IMR-90 (cell line): ENCODE data around the gene PNPLA2. TPM values are rescaled to one million over a fixed set of nuclear protein-coding genes. Genes with fewer than 3 reads are reported as not detected.

Experiments
- ATAC-seq: fragments of 200-7000 bp; cut with Tn5 transposase; 2 replicates; pipeline ENCODE4 v1.9.1; 2020; ENCODE audit warnings: low read depth, mild to moderate bottlenecking, moderate library complexity
- BruUV-seq: library from RNA; stranded (reverse); fragments of 400-500 nt; replicated peaks from 2 replicates; lab custom pipeline; 2021; lab: Mats Ljungman, UMichigan
- CTCF ChIA-PET: fragments of 300-600 bp; formaldehyde crosslinking; extraction: SDS; loops from one replicate; lab custom pipeline; 2021; ENCODE audit warnings: antibody characterized with exemption; lab: Yijun Ruan, JAX
- POLR2A ChIA-PET: fragments of 300-600 bp; sonication (Branson Sonifier 250); formaldehyde crosslinking; loops from one replicate; lab custom pipeline; 2022; ENCODE audit warnings: antibody characterized with exemption; ENCODE audit not compliant: unreplicated experiment; lab: Charles Lee
- DNase-seq: peaks from one replicate; pipeline ENCODE4 v3.0.0; 2013
- H2AFZ ChIP-seq: replicated peaks from 2 replicates; pipeline ENCODE3; 2013; ENCODE audit warnings: low read length, mild to moderate bottlenecking; ENCODE audit not compliant: poor library complexity
- H2AK5ac ChIP-seq: 2 replicates; pipeline ENCODE4 v1.6.1; 2013; ENCODE audit warnings: low read depth, low read length, inconsistent platforms
- H2AK9ac ChIP-seq: replicated peaks from 2 replicates; pipeline ENCODE3; 2013; ENCODE audit warnings: mild to moderate bottlenecking, low read depth, low read length, moderate library complexity; ENCODE audit not compliant: poor library complexity
- H2BK120ac ChIP-seq: 2 replicates; pipeline ENCODE4 v1.6.1; 2013; ENCODE audit warnings: low read depth, low read length, inconsistent platforms
- H2BK15ac ChIP-seq: 3 replicates; pipeline ENCODE4 v1.6.1; 2013; ENCODE audit warnings: low read depth, low read length, inconsistent platforms
- H2BK20ac ChIP-seq: 2 replicates; pipeline ENCODE4 v1.6.1; 2013; ENCODE audit warnings: low read depth, mild to moderate bottlenecking, inconsistent platforms, low read length, moderate library complexity
- H2BK5ac ChIP-seq: 2 replicates; pipeline ENCODE4 v1.6.1; 2013; ENCODE audit warnings: mild to moderate bottlenecking, low read depth, low read length, inconsistent platforms; ENCODE audit not compliant: poor library complexity, severe bottlenecking
- H3K14ac ChIP-seq: replicated peaks from 2 replicates; pipeline ENCODE4 v1.6.1; 2013; ENCODE audit warnings: low read depth, low read length, inconsistent platforms
- H3K18ac ChIP-seq: 2 replicates; pipeline ENCODE4 v1.6.1; 2013; ENCODE audit warnings: low read depth, low read length, control low read depth
- H3K23ac ChIP-seq: 2 replicates; pipeline ENCODE4 v1.6.1; 2013; ENCODE audit warnings: low read depth, low read length, inconsistent platforms
- H3K27ac ChIP-seq: 2 replicates; pipeline ENCODE4 v1.5.1; 2013; ENCODE audit warnings: mild to moderate bottlenecking, control low read depth, low read length; ENCODE audit not compliant: insufficient read depth
- H3K27me3 ChIP-seq: 2 replicates; pipeline ENCODE4 v1.6.1; 2013; ENCODE audit warnings: low read length; ENCODE audit not compliant: control insufficient read depth, insufficient read depth
- H3K36me3 ChIP-seq: 2 replicates; pipeline ENCODE4 v1.6.1; 2013; ENCODE audit warnings: low read length, mixed read lengths; ENCODE audit not compliant: control insufficient read depth, insufficient read depth
- H3K4ac ChIP-seq: 2 replicates; pipeline ENCODE4 v1.6.1; 2013; ENCODE audit warnings: low read depth, low read length, inconsistent platforms
- H3K4me1 ChIP-seq: 2 replicates; pipeline ENCODE4 v1.6.1; 2013; ENCODE audit warnings: low read length, mixed read lengths; ENCODE audit not compliant: control insufficient read depth, insufficient read depth
- H3K4me2 ChIP-seq: 2 replicates; pipeline ENCODE4 v1.6.1; 2013; ENCODE audit warnings: low read depth, mild to moderate bottlenecking, control low read depth, low read length, moderate library complexity
- H3K4me3 ChIP-seq: 2 replicates; pipeline ENCODE4 v1.5.1; 2013; ENCODE audit warnings: low read depth, mild to moderate bottlenecking, control low read depth, low read length, moderate library complexity; ENCODE audit not compliant: insufficient read depth
- H3K56ac ChIP-seq: 2 replicates; pipeline ENCODE4 v1.6.1; 2013; ENCODE audit warnings: low read length, inconsistent platforms; ENCODE audit not compliant: insufficient read depth; ENCODE audit errors: extremely low read depth
- H3K79me1 ChIP-seq, 2 experiments: 2 replicates each; pipeline ENCODE4 v1.6.1; 2013; ENCODE audit warnings: low read length in 2 of 2, inconsistent platforms in 1 of 2, low read depth in 1 of 2
- H3K9ac ChIP-seq: 2 replicates; pipeline ENCODE4 v1.6.1; 2013; ENCODE audit warnings: low read depth, low read length, control low read depth
- H3K9me1 ChIP-seq: 2 replicates; pipeline ENCODE4 v1.6.1; 2013; ENCODE audit warnings: low read length, inconsistent platforms; ENCODE audit not compliant: insufficient read depth
- H3K9me3 ChIP-seq: 2 replicates; pipeline ENCODE4 v1.6.1; 2013; ENCODE audit warnings: low read length; ENCODE audit not compliant: control insufficient read depth, insufficient read depth
- H4K20me1 ChIP-seq: 2 replicates; pipeline ENCODE4 v1.6.1; 2013; ENCODE audit warnings: low read length, inconsistent platforms; ENCODE audit not compliant: insufficient read depth
- H4K5ac ChIP-seq: 2 replicates; pipeline ENCODE4 v1.6.1; 2013; ENCODE audit warnings: mild to moderate bottlenecking, low read depth, low read length, control low read depth
- H4K8ac ChIP-seq, 2 experiments: 2 replicates each; pipeline ENCODE4 v1.6.1; 2013; ENCODE audit warnings: low read depth in 2 of 2, low read length in 2 of 2, control low read depth in 1 of 2, inconsistent platforms in 1 of 2
- H4K91ac ChIP-seq: 2 replicates; pipeline ENCODE4 v1.6.1; 2013; ENCODE audit warnings: low read depth, low read length, inconsistent platforms; ENCODE audit not compliant: insufficient read depth
- CEBPB ChIP-seq: IDR thresholded peaks from 2 replicates; pipeline ENCODE4 v1.6.1; 2012; ENCODE audit warnings: low read depth, low read length, improper control_type of control experiment
- MAZ ChIP-seq: IDR thresholded peaks from 2 replicates; pipeline ENCODE4 v1.6.1; 2012; ENCODE audit warnings: low read depth, mild to moderate bottlenecking, low read length, improper control_type of control experiment, moderate library complexity, borderline replicate concordance
- POLR2A ChIP-seq: IDR thresholded peaks from 2 replicates; pipeline ENCODE4 v1.6.1; 2012; ENCODE audit warnings: mild to moderate bottlenecking, low read depth, low read length
- RAD21 ChIP-seq: IDR thresholded peaks from 2 replicates; pipeline ENCODE4 v1.6.1; 2012; ENCODE audit warnings: low read length, improper control_type of control experiment
- RFX5 ChIP-seq: IDR thresholded peaks from 2 replicates; pipeline ENCODE4 v1.8.0; 2012; ENCODE audit warnings: low read depth, mild to moderate bottlenecking, low read length, moderate library complexity
- SMC3 ChIP-seq: fragments of 150-350 bp; IDR thresholded peaks from 2 replicates; pipeline ENCODE4 v1.6.1; 2016; ENCODE audit warnings: low read depth, mild to moderate bottlenecking, antibody characterized with exemption, low read length, moderate library complexity
- WGBS, 2 experiments: methylation state at CpG; one replicate each; pipeline versions ENCODE4 v1.1.5 to v1.1.7; 2013; ENCODE audit warnings: missing lambda C conversion rate in 2 of 2; ENCODE audit not compliant: insufficient read length in 1 of 2; ENCODE audit errors: extremely low coverage in 2 of 2; 5-methylcytosine and 5-hydroxymethylcytosine counted together
- dilution Hi-C: fragments of 300-500 bp; cut with HindIII; formaldehyde crosslinking; loops from one replicate; pipeline ENCODE4 v1.14.3; 2018; ENCODE audit warnings: low sequenced_read_pairs; ENCODE audit not compliant: unreplicated experiment
- in situ Hi-C: fragments of 300-500 bp; cut with MboI; formaldehyde crosslinking; loops from 3 replicates; pipeline ENCODE4 v1.14.3; 2019; ENCODE audit warnings: low sequenced_read_pairs, inconsistent platforms, mixed read lengths
- intact Hi-C: fragments of 100-400 bp; cut with micrococcal nuclease; formaldehyde crosslinking; loops from 2 replicates; pipeline ENCODE4 v1.10.0; 2022
- polyA plus RNA-seq, 3 experiments: library from polyadenylated mRNA; depleted of rRNA; stranded (reverse); fragments of >200 nt; gene quantifications; 2 replicates each; pipeline ENCODE4 v1.2.3, GENCODE V29; 2012; ENCODE audit warnings: low replicate concordance in 1 of 3
- total RNA-seq: library from RNA; depleted of rRNA; stranded (reverse); fragments of >200 nt; gene quantifications from 2 replicates; pipeline ENCODE4 v1.2.3, GENCODE V29; 2012
- TF ChIP-seq, protein P1 (sequence below): fragments of 150-350 bp; IDR thresholded peaks from 2 replicates; pipeline ENCODE4 v1.6.1; 2017; ENCODE audit warnings: mild to moderate bottlenecking, antibody characterized with exemption, low read length, low read depth
- TF ChIP-seq, protein P2 (sequence below): conservative IDR thresholded peaks from 2 replicates; pipeline ENCODE4 v1.5.1; 2012; ENCODE audit warnings: mild to moderate bottlenecking, low read depth, low read length, improper control_type of control experiment
- TF ChIP-seq, protein P3 (sequence below): fragments of 150-350 bp; IDR thresholded peaks from 2 replicates; pipeline ENCODE4 v1.6.1; 2016; ENCODE audit warnings: low read depth, mild to moderate bottlenecking, low read length, moderate library complexity, borderline replicate concordance

Gene PNPLA2
- total and polyA plus RNA-seq, 2 of the 4 experiments (the other 2 are of a cell fraction) = 7.0 to 94.3 TPM

DNA sequence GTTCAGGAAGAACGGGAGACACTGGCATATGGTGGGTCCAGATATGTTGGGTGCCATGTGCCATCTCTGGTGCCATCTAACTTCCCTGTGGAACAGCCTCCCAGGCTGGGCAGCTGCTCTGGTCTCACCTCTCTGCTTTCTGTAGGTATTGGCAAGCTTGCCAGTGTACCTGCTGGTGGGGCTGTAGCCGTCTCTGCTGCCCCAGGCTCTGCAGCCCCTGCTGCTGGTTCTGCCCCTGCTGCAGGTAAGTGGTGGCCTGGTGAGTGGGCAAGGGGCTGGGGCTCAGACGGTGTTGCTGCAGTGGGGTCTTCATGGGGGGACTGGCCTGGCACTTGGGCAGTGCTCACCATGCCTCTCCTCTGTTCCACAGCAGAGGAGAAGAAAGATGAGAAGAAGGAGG is 6.3 kb upstream of the PNPLA2 start:
- CTCF ChIA-PET = no interaction called here
- Histone ChIP-seq H3K4ac (no peak overlapping the region), H4K8ac (no peak overlapping the region), H3K79me1 (peaks cover 27 to 53% of the 10 kb centered on the region in 2 experiments), H2AFZ (no peak overlapping the region), H3K4me3 (no peak overlapping the region), H3K18ac (no peak overlapping the region), H3K4me2 (no peak overlapping the region), H3K9ac (no peak overlapping the region), H3K9me1 (no peaks in the 10 kb centered on the region), H2BK15ac (no peak overlapping the region), H2BK120ac (no peak overlapping the region), H3K9me3 (no peaks in the 10 kb centered on the region), H4K5ac (no peak overlapping the region), H4K20me1 (peaks cover 38% of the 10 kb centered on the region), H3K23ac (no peak overlapping the region), H2BK20ac (no peak overlapping the region), H2AK5ac (no peak overlapping the region), H3K27me3 (no peaks in the 10 kb centered on the region), H3K56ac (no peak overlapping the region), H4K91ac (no peak overlapping the region), H3K4me1 (peaks cover 6% of the 10 kb centered on the region), H2BK5ac (no peak overlapping the region), H3K14ac (no peak overlapping the region), H3K36me3 (peaks cover 30% of the 10 kb centered on the region), H3K27ac (no peak overlapping the region), H2AK9ac (no peak overlapping the region)
- DNase-seq (no peak), ATAC-seq (no peak)
- POLR2A ChIA-PET = no interaction called here
- intact Hi-C loops (no loop called here), dilution Hi-C loops (no loop called here), in situ Hi-C loops (no loop called here)
- WGBS, 2 experiments = no CpG with 5 or more reads among the region's 3 CpGs
- BruUV-seq = no TSS peak
- no peak for TF ChIP-seq RFX5
- TF ChIP-seq POLR2A = no peak
- TF ChIP-seq SMC3 = no peak
- TF ChIP-seq, protein P1, sequence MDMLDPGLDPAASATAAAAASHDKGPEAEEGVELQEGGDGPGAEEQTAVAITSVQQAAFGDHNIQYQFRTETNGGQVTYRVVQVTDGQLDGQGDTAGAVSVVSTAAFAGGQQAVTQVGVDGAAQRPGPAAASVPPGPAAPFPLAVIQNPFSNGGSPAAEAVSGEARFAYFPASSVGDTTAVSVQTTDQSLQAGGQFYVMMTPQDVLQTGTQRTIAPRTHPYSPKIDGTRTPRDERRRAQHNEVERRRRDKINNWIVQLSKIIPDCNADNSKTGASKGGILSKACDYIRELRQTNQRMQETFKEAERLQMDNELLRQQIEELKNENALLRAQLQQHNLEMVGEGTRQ = no peak
- TF ChIP-seq, protein P2, sequence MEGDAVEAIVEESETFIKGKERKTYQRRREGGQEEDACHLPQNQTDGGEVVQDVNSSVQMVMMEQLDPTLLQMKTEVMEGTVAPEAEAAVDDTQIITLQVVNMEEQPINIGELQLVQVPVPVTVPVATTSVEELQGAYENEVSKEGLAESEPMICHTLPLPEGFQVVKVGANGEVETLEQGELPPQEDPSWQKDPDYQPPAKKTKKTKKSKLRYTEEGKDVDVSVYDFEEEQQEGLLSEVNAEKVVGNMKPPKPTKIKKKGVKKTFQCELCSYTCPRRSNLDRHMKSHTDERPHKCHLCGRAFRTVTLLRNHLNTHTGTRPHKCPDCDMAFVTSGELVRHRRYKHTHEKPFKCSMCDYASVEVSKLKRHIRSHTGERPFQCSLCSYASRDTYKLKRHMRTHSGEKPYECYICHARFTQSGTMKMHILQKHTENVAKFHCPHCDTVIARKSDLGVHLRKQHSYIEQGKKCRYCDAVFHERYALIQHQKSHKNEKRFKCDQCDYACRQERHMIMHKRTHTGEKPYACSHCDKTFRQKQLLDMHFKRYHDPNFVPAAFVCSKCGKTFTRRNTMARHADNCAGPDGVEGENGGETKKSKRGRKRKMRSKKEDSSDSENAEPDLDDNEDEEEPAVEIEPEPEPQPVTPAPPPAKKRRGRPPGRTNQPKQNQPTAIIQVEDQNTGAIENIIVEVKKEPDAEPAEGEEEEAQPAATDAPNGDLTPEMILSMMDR = no peak
- TF ChIP-seq CEBPB = no peak
- TF ChIP-seq MAZ = no peak
- TF ChIP-seq, protein P3, sequence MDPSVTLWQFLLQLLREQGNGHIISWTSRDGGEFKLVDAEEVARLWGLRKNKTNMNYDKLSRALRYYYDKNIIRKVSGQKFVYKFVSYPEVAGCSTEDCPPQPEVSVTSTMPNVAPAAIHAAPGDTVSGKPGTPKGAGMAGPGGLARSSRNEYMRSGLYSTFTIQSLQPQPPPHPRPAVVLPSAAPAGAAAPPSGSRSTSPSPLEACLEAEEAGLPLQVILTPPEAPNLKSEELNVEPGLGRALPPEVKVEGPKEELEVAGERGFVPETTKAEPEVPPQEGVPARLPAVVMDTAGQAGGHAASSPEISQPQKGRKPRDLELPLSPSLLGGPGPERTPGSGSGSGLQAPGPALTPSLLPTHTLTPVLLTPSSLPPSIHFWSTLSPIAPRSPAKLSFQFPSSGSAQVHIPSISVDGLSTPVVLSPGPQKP = no peak
- no peak for TF ChIP-seq RAD21
